GM21528 (cell line): ENCODE measurements around the gene RNF222.
"Not testable (repeated sequence)": the region's sequence is repeated elsewhere in the genome, so short reads cannot be mapped to it uniquely, and the experiment has no call there.

Experiments
- ATAC-seq: cut with Tn5 transposase; IDR thresholded peaks from one replicate; pipeline ENCODE4 v1.9.1; 2021; ENCODE audit warnings: mild to moderate bottlenecking, moderate library complexity; ENCODE audit not compliant: unreplicated experiment, low FRiP score

RNF222 gene

DNA sequence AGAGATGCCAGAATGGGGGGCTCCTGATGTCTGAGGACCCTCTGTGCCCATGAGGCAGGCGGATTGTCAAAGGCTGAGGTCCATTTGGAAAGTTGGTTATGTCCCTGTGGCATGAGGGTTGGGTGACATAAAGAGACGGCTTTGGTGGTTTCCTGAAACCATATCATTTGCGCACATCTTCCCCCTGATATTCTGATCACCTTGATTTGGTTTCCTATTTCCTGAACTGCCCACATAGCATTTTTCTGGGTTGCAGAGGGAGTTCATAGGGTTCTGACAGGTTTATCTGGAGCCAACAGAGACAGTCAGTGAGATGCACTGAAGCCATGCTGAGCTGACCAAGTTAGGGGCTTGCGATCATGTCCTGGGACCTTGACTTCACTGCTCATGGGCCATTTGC lies 15.7 kb upstream of the RNF222 start:
- ATAC-seq: no peak

DNA sequence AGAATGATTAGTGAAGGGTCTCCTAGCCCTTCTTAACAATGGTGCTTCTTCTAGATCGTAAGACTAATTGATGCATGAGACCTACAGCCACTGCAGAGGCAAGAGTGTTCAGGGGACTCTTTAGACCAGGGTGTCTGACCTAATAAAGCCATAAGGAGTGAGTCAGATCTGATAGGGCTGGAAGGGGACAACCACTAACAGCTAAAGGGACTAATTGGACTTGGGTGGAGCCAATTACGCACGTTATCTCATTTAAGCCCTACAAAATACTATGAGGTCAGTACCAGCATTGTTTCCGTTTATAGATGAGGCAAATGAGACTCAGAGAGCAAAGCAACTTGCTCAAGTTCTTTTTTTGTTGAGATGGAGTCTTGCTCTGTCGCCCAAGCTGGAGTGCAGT lies 14.5 kb upstream of the RNF222 start:
- ATAC-seq: no peak

DNA sequence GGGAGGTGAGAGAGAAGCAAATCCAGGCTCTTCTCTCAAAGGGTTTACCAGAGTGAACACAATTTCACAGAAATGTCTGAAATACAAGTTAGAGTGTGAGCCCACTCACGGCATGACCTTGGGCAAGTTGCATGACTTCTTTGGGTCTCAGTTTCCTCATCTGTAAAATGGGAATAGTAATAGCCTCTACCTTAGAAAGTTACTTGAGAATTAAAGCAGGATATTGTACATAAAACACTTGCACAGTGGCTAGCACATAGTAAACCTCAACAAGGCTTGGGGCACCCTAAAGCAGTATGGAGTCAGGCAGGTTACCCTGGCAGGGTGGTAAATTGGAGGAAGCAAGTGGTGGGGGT lies 13.2 kb upstream of the RNF222 start:
- ATAC-seq: no peak

DNA sequence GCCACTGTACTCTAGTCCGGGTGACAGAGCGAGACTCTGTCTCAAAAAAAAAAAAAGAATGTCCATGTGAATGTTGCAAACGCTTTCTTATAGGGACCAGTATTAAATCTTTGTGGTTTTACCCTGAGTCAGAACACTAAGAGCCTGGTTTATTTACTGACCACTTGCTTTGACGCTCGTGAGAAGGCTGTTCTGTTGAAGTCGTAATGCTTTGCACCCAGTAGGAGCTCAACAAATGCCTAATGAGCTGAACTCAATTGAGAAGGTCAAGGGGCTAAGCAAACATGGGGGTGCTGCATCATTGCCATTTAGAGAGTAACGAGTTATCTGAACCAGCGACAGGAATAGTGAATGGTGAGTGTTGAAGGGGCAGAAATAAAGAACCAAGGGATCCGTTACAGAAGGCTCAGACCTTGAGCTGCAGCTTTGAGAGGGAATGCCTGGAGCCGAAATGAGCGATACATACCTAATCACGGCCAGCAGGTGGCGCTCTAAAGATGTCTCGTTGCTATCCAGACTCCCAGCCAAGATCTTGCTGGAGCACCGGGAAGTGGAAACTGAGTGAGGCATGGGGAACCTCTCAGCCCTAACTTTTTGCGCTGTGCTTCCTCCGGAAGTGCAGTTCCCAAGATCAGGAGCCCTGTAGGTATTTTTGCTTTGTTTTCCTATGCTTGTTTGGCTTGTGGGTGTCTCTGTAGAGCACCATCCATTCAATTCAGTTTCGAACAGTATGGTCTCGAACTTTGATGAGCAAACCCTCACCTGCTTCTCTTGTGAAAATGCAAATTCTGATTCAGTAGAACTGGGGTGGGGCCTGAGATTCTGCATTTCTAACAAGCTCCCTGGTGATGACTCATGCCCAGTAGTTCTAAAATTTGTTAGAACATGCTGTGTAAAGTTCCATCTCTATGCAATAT lies 12.6 kb upstream of the RNF222 start:
- ATAC-seq: no peak

DNA sequence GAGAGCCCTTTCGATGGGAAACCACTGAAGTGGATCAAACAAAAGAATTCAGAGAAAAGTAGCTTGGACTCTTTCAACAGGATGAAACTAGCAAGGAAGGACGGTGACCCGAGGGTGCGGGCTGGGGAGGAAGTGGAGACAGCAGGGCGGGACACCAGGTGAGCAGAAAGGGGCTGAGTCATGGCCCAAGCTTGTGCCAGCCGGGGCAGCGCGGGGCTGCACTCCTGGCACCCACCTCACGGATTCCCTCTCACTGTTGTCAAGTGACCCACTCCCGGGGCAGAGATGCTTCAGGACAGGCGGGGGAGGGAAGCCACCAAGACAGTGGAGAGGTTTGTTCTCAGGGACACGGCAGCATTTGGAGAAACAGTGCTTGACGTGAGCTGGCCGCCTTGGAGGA lies 10.7 kb upstream of the RNF222 start:
- ATAC-seq: no peak

DNA sequence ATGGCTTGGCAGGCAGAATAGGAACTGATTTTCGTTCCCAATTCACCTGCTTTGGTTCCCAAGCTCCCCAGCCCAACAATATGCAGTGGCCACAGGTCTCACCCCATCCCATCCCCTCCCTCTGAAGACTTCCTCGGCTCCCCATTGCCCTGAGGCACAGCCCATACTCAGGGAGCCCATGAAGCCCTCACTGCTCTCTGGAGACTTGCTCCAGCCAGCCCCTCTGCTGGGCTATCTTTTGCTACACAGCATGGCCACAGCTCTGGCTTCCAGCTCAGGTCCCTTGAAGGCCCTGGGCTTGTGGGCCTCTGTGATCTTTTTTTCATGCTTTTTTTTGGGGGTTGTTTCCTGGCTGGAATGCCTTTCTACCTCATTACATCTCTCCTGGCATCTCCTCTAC lies 8.5 kb upstream of the RNF222 start:
- no peak for ATAC-seq

DNA sequence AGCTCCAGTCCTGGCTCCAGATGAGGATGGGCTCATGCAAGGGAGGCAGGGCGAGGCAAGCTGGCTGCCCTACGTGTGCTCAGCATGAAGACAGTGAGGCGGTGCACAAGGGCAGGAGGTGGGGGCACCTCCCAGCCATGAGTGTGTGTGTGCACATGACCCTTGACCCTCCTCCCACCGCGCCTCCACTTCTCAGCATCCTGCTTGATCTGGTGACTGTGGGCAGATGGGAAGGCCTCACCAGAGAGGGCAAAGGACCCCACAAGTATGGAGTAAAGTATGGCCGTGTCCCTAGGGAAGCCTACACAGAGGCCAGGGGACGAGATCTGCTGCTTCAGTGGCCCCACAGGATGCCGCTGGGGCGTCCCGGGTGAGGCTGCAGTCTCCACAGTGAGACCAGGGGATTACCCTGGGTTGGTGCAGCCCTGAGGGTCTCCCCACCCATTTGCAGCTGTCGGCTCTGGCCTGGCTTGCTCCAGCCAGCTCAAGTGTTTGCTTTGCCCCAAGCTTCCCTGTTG lies 7.9 kb upstream of the RNF222 start:
- ATAC-seq: no peak

DNA sequence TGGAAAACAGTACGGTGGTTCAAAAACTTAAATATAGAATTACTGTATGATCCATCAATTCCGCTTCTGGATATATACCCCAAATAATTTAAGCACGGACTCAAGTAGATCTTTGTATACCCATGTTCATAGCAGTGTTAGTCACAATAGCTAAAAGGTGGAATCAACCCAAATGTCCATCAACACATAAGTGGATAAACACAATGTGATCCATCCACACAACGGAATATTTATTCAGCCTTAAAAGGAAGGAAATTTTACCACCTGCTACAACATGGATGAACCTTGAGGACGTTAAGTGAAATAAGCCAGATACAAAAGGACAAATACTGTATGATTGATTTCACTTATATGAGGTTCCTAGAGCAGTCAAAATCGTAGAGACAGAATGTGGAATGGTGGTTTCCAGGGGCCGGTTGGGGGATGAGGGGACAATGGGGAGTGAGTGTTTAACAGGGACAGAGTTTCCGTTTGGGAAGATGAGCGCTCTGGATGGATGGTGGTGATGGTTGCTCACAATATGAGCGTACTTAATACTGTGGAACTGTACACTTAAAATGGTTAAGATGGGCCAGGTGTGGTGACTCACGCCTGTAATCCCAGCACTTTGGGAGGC lies 5.4 kb upstream of the RNF222 start:
- ATAC-seq: no peak

DNA sequence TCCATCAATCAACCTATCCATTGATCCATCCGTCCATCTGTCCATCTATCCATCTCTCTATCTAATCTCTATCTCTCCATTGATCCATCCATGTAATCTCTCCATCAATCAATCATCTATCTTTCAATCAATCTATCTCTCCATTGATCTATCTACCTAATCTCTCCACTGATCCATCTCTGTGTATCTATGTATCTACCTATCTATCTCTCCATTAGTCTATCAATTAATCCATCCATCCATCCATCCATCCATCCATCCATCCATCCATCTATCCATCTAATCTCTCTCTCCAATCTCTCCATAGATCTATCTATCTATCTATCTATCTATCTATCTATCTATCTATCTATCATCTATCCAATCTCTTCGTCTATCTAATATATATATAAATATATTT lies 3.5 kb upstream of the RNF222 start:
- ATAC-seq: no peak

DNA sequence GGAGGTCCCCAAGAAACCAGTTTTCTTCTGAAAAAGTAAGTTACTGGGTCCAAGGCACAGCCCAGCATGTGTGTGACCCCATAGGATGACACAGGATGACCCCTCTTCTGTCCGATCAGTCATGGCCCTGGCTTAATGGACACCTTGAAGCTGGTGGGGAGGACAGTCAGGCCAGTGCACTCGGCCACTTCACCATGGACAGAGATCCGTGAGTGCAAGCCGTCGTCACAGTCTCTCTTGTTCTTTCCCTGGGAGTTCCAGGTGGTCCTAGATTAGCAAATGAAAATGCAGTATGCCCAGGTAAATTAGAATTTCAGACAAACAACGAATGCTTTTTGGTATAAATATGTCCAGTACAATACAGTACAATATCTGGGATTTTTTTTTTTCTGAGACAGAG lies 1.4 kb upstream of the RNF222 start:
- ATAC-seq: no peak

DNA sequence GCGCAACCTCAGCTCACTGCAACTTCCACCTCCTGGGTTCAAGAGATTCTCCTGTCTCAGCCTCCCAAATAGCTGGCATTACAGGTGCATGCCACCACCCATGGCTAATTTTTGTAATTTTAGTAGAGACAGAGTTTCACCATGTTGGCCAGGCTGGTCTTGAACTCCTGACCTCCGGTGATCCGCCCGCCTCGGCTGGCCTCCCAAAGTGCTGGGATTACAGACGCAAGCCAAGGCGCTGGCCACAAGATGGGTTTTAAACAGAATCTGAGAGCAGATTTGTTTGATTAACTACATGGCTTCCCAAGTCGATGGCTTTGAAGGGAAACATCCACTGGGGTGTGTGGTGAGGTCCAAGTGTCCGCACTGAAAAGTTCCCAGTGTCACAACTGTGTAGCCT lies 3.1 kb downstream of the RNF222 start:
- not testable (repeated sequence) for ATAC-seq

DNA sequence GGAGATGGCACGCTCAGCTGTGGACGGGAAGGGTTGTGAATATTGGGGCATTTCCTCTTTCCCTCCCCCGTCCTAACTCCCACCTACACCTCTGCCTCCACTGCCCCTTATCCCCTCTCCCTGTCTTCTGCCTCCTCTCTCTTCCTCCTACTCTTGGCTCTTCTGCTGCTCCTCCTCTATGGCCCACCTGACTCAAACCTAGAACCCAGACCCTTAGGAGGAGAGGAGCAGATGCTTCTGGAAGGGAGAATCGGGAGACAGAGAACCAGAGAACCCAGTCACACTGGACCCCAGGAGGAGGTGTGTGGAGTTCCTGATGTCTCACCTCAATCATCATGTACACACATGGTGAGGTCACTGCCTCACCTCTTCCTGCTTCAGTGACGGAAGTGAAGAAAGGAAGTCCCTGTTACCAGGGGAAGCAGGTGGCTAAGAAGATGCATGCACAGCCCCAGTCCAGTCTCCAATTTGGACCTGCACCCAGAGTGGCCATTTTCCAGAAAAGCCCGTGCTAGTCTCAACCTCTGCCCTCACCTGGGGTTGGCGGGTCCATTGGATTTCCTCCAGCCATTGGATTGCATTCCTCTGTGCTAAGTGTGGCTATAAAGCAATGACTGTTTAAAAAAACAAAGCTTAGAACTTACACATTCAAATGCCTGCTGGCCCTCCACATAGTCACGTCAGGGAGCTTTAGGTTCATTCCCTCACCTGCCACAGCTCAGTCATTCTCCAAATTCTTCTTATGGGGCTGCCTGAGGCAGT lies 4.0 kb downstream of the RNF222 start:
- no peak for ATAC-seq

DNA sequence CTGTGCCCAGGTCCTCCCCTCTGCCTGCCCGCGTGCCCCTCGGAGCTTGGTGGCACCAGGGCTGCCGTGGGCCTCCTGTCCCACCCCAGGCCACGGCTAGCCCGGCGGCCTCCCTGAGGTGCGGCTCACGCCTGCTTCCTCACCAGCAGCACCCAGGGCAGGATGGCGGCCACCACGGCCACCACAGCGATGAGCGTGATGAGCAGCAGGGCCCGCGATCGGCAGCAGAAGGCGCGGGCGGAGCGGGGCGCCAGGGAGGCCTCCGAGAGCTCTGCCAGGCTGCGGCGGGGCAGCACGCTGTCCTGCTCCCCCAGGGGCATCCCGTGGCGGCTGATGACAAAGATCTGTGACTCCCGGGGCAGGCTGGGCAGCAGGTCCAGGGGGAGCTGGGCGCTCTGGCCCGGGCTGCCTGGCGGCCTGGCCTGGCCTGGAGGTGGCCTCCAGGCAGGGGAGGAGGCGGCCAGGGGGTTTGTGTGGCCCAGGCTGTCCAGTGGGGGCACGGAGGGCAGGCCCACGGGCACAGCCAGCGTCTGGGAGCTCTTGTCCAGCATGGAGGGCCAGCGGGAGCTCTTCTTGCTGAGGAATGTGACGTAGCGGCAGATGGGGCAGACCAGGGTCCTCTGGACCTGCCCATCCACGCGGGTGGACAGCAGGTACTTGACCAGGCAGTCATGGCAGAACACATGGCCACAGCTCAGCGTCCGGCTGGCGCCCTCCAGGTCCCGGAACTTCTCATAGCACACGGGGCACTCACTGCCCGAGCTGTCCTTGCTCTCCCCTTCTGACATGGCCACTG lies 4.8 kb downstream of the RNF222 start:
- ATAC-seq: no peak

DNA sequence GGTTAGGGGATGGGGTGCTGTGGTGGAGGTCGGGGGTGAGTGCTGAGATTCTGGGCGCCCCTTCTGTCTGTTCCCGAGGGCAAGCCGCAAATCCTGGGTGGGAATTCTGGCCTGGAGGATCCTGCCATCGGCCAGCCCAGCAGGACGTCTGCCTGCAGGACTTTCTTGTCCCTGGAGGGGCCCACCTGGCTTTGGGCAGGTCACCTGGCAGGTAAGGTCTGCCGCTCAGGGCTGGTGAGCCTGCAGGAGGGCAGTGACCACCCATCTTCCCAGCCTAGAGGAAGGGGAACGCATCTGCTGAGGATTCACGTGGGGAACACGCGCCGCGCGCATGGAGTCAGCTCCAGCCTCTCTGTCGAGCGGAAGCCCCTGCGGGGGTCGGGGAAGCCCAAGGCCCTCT lies 5.4 kb downstream of the RNF222 start:
- ATAC-seq: no peak

DNA sequence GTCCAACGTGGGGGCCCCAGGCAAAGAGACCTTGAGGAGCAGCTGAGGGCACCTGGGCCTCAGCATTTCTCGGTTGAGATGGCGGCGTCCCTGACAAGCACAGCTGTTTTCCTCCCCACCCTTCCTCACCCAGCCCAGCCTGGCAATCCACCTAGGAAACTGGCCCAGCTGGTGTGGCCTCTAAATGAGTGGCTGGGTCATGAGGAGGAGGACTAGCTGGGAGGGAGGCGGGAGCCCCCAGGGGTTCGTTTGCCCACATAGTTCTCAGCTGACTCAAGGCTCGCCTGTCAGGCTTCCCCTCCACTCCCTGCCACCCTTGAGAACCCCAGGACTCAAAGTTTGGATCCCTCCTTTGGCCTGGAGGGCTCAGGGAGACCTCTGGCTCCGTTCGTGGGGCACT lies 5.9 kb downstream of the RNF222 start:
- ATAC-seq: no peak

DNA sequence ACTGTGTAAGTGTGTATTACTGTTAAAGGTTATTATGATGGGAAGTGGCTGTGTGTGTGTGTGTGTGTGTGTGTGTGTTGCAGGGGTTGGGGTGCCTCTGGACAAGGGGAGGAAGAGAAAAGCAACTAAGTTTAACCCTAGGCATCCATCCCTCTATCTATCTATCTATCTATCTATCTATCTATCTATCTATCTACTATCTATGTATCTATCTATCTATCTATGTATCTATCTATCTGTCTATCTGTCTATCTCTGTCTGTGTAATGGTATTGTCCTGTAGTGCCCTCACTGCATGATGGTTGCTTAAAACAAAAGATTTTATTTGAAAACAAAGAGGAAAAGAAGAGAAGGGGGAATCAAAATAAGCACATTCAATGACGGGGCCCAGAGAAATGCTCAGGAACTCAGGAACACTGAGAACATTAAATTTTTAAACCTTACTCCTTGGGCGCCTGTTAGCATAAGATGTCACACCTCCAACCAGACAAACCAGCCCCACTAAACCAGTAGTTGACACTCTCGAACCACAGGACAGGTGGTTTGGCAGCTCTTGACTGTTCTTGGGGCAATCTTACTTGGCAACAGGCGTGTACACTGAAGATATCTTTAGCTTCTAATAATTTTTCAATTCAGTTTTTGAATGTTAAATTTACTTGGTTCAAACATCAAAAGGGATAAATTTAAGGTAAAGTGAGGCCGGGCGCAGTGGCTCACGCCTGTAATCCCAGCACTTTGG lies 9.5 kb downstream of the RNF222 start:
- ATAC-seq: no peak

DNA sequence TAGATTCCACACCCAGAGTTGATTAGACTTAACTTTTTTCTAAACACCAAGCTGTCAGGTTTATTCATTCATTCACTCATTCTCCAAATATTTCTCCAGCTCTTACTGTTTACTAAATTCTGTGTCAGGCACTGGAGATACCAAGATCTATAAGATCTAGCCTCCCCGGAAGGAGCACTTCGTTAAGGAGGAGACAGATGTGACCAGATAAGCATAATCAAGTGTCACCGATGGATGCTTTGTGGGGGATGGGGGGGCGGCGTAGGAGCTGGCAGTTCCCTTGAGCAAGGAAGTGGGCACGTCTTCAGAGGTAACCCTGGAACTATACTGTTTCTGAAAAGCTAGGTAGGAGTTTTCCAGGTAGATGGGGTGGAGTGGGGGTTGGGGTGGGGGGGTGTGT lies 10.8 kb downstream of the RNF222 start:
- ATAC-seq: no peak

DNA sequence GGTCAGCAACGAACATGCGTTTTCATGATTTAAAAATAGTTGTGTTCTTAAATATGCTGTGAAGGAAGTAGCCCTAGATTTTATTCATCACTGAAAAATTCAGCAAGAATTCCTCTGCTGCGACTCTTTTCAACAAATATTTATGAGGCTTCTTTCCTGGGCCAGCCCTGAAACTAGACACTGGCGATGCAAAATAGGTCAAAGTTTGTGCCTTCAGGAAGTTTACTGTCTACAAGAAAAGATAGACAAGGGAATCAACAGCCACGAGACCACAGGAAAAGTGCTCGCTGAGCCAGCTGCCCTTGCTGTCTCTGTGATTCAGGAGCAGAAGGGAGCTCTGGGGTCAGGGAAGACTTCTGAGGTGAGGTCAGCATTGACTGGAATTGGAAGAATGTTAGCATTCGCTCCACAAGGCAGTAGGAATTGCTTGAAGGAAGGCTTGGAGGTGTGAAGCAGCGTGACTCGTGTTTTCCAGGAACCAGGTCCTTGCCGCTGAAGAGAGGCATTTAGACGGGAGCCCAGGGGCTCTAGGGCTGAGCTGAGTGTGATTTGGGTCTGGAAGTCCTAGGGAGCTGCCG lies 12.7 kb downstream of the RNF222 start:
- no peak for ATAC-seq

DNA sequence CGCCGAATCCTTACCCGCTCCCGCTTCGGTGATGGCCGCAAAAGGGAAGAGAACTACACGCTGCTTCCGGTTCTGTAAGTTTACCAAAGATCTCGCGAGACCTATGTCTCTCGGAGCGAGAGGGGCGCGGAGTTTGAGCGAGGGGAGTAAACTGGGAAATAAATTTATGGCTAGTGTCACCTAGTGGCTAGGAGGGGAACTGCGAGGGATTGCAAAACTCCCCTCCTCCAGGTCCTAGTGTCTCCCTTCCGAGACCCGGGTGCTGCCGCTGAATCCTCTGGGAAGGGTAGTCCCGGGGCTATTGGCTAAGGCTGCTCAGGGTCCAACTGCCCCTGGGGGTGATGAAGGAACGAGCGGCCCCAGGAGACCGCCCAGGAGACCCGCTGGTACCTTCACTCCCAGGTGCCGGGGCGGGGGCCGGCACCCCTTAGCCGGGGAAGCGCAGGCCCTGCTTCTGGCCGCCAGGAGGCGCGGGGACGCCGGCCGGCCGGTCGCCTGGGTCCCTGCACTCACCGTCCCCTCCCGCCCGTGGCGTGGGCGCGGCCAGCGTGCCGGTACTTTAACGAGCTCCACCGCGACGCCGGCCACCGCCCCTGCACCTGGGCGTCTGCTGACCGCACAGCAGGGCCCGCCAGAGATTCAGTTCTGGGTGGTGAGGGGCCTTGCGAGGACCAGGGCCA lies 14.3 kb downstream of the RNF222 start, which contains the start of gene RPL26:
Gene RPL26 (minus strand): TSS at position 51 of the 680 bp plus-strand sequence. CDS start 883 bp downstream, outside the sequence.
- ATAC-seq: peak; percentile 86
